Stomach smooth muscle (tissue), 2 donors: ENCODE measurements around the gene GBF1.

Experiments
- H3K27ac ChIP-seq: one replicate; pipeline ENCODE4 v1.7.0; 2013; ENCODE audit warnings: mild to moderate bottlenecking, low read length, inconsistent platforms
- H3K27me3 ChIP-seq, 2 donors: one replicate each; pipeline ENCODE4 v1.7.0; 2013; ENCODE audit warnings: low read length in 2 of 2; ENCODE audit not compliant: insufficient read depth in 2 of 2, control insufficient read depth in 1 of 2
- H3K36me3 ChIP-seq, 2 donors: one replicate each; pipeline ENCODE4 v1.7.0; 2013; ENCODE audit warnings: low read length in 2 of 2; ENCODE audit not compliant: control insufficient read depth in 2 of 2, insufficient read depth in 2 of 2
- H3K4me1 ChIP-seq: one replicate; pipeline ENCODE4 v1.7.0; 2013; ENCODE audit warnings: low read length; ENCODE audit not compliant: control insufficient read depth, insufficient read depth
- H3K4me3 ChIP-seq, 2 donors: one replicate each; pipeline ENCODE4 v1.7.0; 2013; ENCODE audit warnings: low read length in 2 of 2
- H3K9ac ChIP-seq, 2 donors: one replicate each; pipeline ENCODE4 v1.7.0; 2013; ENCODE audit warnings: low read length in 2 of 2, mild to moderate bottlenecking in 1 of 2
- H3K9me3 ChIP-seq, 2 donors: one replicate each; pipeline ENCODE4 v1.7.0; 2013; ENCODE audit warnings: low read length in 2 of 2; ENCODE audit not compliant: control insufficient read depth in 2 of 2
- donor health status: healthy.
- donor health status: Pancreatic carcinoma.

GBF1 gene

DNA sequence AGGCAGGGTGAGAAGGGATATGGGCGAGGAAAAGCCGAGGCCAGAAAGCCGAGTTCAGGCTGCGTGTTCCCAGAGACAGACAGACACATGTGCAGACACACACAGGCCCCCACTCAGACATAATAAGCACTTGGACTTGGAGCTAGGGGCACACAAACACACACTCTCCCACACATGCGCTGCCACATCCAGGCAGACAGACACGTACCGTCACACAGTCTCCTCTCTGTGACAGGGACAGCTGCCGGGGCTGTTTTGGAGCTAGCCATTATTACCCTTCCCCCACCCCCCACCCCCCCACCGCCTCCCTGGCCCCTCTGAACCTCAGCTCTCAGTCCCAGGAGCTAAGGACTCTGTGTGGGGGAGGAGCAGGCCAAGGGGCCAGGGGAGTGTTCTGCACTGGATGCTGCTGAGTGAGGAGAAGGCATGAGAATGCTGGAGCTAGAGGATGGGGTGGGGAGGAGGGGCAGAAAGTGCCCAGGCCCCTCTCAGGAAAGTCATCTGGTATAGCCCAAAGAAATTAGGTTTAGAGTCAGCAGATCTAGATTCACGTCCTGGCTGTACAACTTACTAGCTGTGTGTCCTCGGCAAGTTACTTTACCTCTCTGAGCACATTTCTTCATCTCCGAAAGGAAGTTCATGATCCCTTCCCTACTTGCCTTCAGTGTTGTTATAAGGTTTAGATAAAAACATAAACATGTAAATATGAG lies 10.3 kb upstream of the GBF1 start:
- Histone ChIP-seq H3K27ac (no peak overlapping the region), H3K27me3 (peaks cover 39 to 43% of the 10 kb centered on the region in 2 donors), H3K4me3 (no peak overlapping the region), H3K9ac (no peak overlapping the region), H3K4me1 (peaks cover 20% of the 10 kb centered on the region), H3K9me3 (no peaks in the 10 kb centered on the region), H3K36me3 (no peaks in the 10 kb centered on the region)

DNA sequence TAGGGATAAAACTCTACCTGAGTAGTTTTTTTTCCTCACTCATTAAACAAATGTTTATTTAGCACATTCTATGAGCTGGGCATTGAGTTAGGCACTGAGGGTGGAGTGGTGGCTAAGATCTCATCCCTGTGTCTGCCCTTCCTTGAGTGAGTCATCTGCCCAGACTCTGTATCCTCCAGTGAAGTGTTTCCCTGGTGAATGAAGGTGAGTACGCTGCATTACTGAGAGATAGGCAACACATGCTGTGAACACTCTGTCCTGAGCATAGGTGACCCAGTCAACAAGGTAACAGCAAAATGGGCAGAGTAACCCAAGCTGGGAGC lies 9.8 kb upstream of the GBF1 start:
- Histone ChIP-seq H3K4me1 (peaks cover 18% of the 10 kb centered on the region), H3K36me3 (no peaks in the 10 kb centered on the region), H3K4me3 (no peak overlapping the region), H3K9me3 (no peaks in the 10 kb centered on the region), H3K27ac (no peak overlapping the region), H3K27me3 (peaks cover 39 to 40% of the 10 kb centered on the region in 2 donors), H3K9ac (no peak overlapping the region)

DNA sequence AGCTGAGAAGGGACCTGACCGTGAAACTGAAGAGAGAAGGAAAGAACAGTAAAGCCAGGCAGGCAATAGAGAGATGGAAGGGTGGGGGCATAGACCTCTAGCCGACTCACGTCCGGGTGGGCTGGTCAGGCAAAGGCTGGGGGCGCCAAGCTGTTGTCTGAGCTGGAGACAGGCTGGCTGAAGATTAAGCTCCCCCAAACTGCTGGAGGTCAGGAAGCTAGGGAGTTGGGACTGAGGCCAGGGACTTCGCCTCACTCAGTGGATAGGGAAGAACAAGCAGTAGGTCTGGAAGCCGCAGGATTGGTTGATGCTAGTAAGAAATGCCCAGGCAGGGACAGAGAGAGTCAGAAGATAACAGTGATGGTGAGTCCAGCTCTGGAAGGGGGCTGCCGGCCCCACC lies 9.3 kb upstream of the GBF1 start:
- Histone ChIP-seq H3K36me3 (no peaks in the 10 kb centered on the region), H3K9ac (no peak overlapping the region), H3K27me3 (peaks cover 37% of the 10 kb centered on the region in 2 donors), H3K27ac (no peak overlapping the region), H3K4me3 (no peak overlapping the region), H3K4me1 (peaks cover 18% of the 10 kb centered on the region), H3K9me3 (no peaks in the 10 kb centered on the region)

DNA sequence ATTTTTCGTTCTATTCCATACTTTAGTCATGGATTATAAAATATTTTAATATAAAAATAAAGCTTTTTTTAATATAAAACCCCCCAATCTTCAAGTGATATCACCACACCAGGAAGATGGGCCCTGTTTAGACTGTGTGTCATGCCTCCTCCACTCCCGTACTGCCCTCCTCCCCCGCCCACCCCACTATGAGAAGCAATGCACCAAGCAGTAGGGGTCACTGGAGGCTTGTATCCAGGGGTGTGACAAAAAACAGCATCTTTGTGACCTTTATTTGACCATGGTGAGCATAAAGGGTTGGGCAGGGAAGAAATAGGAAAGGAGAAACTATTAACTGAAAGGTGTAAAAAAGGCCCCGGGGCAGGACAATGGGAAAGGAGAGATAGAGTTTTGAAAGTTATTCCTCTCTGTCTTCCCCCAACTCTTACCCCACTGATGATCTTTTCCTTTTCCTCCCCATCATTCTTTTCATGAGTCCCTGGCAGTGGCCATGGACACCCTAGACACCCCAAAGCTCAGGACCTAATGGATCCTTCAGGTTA lies 7.5 kb upstream of the GBF1 start:
- Histone ChIP-seq H3K4me1 (peaks cover 24% of the 10 kb centered on the region), H3K9me3 (no peaks in the 10 kb centered on the region), H3K4me3 (no peak overlapping the region), H3K9ac (no peak overlapping the region), H3K36me3 (no peaks in the 10 kb centered on the region), H3K27me3 (peaks cover 21 to 29% of the 10 kb centered on the region in 2 donors), H3K27ac (no peak overlapping the region)

DNA sequence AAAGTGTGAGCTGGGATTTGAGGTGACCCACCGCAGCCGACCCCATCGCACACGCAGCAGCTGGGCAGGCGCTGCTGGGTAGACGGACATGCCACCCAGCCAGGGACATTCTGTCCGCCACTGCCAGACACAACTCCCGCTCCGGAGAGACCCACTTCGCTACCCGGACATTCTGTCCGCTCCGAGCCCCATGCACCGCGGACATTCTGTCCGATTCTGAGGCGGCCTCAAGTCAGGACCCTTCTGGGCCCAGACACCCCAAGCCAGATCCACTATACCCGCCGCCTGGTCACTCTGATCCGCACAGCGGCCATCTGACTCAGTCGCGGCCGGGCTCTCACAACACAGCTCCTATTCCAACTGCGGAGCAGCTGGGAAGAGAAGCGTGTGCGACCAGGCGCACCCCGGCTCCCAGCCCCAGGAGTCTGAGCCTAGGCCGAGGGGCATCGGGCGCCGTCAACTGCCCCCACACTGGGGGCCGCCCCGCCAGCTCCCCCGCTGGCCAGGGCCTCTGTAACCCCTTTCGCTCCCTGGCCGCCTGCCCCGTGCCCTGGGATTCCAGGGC lies 4.8 kb upstream of the GBF1 start:
- Histone ChIP-seq H3K9me3 (no peaks in the 10 kb centered on the region), H3K36me3 (no peaks in the 10 kb centered on the region), H3K4me3 (peak overlapping the region; percentile 79 to 88), H3K27me3 (peaks cover 11 to 18% of the 10 kb centered on the region in 2 donors), H3K27ac (no peak overlapping the region), H3K9ac (peak overlapping the region; percentile 36 to 43), H3K4me1 (peaks cover 30% of the 10 kb centered on the region)

DNA sequence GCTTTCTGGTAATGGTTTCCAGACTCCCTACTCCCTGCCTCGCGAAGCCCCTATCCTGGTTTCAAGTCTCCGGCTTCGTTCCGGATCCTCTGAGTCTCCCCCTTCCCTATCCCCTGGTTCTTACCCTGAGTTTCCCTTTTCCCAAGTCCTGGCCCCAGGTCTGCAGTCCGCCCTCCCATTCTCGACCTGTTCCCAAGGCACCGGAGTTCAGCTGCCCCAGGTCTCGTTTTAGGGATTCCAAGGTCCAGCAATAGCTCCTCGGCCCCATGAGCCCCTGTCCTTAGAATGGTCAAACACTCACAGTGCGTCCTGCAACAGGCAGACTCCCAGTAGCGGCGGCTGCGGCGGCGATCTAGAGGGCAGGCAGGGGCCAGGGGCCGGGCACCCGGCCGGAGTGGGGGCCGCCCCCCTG lies 4.3 kb upstream of the GBF1 start:
- Histone ChIP-seq H3K9me3 (no peaks in the 10 kb centered on the region), H3K36me3 (no peaks in the 10 kb centered on the region), H3K4me3 (peak overlapping the region; percentile 79 to 88), H3K4me1 (peaks cover 30% of the 10 kb centered on the region), H3K9ac (peak overlapping the region; percentile 36 to 43), H3K27me3 (peaks cover 6 to 16% of the 10 kb centered on the region in 2 donors), H3K27ac (no peak overlapping the region)

DNA sequence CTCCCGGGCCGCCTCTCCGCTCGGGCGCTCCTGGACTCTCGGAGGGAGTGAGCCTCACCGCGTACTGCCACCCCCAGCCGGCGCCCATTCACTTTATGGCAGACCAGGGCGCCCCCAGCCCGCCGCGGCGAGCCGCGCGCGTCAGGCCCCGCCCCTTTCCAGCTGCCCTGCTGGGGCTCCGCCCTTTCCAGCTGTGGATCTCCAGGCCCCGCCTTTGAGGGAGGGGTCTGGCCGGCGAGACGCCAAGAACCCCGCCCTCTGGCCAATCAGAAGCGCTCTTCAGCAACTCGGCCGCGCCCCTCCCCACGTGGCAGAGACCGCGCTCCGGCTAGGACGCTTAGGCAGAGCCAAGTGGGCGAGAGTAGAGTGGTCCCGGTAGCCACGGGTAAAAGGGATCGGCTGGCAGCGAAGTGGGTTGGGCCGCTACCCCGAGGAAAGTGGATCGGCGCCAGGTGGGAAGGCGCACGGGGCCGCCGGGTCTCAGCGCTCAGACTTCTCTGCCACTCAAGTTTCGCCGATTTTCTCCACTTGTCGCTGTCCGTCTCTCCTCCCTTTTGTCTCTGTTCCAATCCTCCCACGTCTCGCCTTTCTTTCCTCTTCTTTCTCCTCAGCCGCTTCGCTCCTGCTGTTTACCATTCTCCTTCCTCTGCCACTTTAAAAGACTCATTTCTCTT lies 3.8 kb upstream of the GBF1 start, which contains the start of gene PITX3:
Gene PITX3 (minus strand): TSS at position 69 of the 674 bp plus-strand sequence. CDS start 9,432 bp downstream, outside the sequence.
- Histone ChIP-seq H3K4me1 (peaks cover 36% of the 10 kb centered on the region), H3K9ac (peak within 1 kb of the TSS; percentile 48 to 55), H3K27me3 (peaks cover 2 to 13% of the 10 kb centered on the region in 2 donors), H3K9me3 (no peaks in the 10 kb centered on the region), H3K4me3 (peak within 1 kb of the TSS; percentile 79 to 88), H3K36me3 (no peaks in the 10 kb centered on the region), H3K27ac (no peak within 1 kb of the TSS)

DNA sequence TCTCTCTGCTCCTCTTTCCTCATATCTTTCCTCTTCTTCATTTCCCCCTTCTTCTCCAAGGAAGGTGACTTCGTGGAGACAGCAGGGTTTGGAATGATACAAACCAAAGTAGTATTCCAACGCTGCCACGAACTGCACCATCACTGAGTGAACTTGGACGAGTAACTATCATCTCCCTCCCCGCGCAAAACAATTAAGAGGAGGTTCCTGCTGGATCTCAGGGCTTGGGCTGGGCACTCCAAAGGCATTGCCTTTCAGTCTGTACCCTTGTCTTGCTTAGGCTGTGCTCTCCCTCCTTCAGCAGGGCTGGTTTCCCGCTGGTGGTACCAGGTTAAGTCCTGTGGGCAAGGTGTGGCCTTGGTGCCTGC lies 3.2 kb upstream of the GBF1 start:
- Histone ChIP-seq H3K9ac (peak overlapping the region; percentile 48 to 55), H3K27me3 (peaks cover 2 to 12% of the 10 kb centered on the region in 2 donors), H3K27ac (no peak overlapping the region), H3K4me1 (peaks cover 40% of the 10 kb centered on the region), H3K36me3 (no peaks in the 10 kb centered on the region), H3K9me3 (no peaks in the 10 kb centered on the region), H3K4me3 (peak overlapping the region; percentile 79 to 88)

DNA sequence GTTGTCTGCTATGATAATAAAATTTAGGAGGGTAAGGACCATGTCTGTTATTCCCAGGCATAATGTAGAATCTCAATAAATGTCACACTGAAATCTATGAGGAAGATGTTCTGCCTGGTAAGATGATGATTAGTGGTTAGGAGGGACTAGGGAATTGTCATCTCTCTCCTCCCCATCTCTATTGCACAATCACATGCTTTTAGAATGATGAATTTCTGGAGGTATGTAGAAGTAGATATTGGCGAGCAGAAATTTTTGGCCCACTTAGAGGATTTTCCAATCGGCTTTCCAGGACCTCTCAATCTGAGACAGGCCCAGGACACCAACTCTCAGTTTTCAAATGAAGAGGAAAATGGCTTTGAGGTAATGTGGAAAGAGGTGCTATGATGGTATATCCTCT lies 2.0 kb upstream of the GBF1 start:
- no peak overlapping the region for H3K4me3 ChIP-seq
- H3K9ac ChIP-seq: no peak overlapping the region
- peaks cover 51% of the 10 kb centered on the region for H3K4me1 ChIP-seq
- no peaks in the 10 kb centered on the region for H3K9me3 ChIP-seq
- no peaks in the 10 kb centered on the region for H3K36me3 ChIP-seq
- H3K27ac ChIP-seq: no peak overlapping the region
- peaks cover 0 to 10% of the 10 kb centered on the region in 2 donors for H3K27me3 ChIP-seq

DNA sequence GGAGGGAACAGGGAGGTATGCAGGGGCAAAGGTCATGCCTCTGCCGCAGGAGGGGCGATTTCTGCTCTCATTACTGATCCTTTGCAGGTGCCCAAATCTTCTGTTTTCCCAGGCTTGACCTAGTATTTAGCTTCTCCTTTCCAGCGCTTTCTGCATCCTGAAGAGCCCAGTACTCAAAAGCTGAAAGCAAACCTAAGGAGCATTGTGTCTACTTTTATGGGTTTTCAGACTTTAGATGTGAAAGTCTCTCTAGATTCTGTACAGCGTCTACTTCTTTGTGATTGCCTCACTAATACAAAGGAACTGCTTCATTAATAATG lies 560 bp downstream of the GBF1 start:
- Histone ChIP-seq H3K9ac (peak overlapping the region; percentile 92 to 94), H3K4me1 (peaks cover 47% of the 10 kb centered on the region), H3K27me3 (no peaks in the 10 kb centered on the region), H3K4me3 (peak overlapping the region; percentile 99 to 100), H3K9me3 (no peaks in the 10 kb centered on the region), H3K27ac (peak overlapping the region; percentile 86), H3K36me3 (no peaks in the 10 kb centered on the region)
